ENCODE data around the gene CIART. TPM values are rescaled to one million over a fixed set of nuclear protein-coding genes. Genes with fewer than 3 reads are reported as not detected.
"Not testable (repeated sequence)": the region's sequence is repeated elsewhere in the genome, so short reads cannot be mapped to it uniquely, and the experiment has no call there.

CIART gene, protein sequence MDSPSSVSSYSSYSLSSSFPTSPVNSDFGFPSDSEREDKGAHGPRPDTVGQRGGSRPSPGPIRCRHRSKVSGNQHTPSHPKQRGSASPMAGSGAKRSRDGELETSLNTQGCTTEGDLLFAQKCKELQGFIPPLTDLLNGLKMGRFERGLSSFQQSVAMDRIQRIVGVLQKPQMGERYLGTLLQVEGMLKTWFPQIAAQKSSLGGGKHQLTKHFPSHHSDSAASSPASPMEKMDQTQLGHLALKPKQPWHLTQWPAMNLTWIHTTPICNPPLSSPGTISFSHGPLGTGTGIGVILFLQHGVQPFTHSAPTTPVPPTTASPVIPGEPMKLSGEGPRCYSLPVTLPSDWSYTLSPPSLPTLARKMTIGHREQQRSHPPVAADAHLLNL
- 1.9 and 2.7 TPM in 2 replicates for total RNA-seq
- long read RNA-seq, partial matches to known transcripts, result 0 of 2 reads
- long read RNA-seq, other reads (novel, unspliced or antisense), result 2 of 2 reads

DNA sequence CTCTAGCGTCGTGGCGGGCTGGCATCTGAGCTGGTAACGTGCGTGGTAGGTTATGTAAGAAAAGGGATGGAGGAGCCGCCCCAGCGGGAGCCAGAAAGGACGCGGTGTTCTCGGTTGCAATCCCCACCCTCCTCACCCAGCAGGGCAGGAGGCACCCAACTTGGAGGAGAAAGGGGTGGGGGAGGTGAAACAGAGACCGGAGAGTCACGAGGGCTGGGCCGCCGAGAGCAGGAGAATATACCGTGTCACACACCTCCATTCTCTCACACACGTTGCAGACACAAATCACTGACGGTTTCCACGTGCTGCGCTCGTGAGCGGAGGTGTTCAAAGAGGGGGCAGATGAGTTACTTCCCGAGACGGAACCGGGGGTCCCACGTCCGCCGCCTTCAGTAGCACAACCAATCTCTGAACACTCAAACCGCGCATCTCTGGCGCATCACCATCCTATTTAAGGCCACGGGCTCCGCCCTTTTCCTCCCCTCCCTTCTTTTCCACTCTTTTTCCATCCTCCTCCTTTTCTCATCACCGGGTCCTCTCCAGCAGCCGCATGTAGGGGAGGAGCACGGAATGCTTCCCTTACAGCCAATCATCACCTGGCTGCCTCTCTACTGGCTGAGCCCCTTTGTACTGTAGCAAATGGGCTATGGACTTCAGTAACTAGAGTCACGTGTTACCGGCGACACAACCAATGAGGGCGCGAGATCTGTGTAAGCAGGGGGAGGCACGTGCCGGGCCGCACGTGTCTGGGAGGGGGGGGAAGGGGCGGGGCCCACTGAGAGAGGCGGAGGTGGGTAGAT, at the start of gene CIART:
CIART (plus strand) TSS at position 797 of the 800 bp plus-strand sequence. CDS start 714 bp downstream, outside the sequence.
- Mint-ChIP-seq H3K9me3 (ENCODE audit: low read depth) (peaks cover 3% of the 10 kb centered on the region), H3K36me3 (ENCODE audit: insufficient read depth) (no peaks in the 10 kb centered on the region), H3K27me3 (peaks cover 41% of the 10 kb centered on the region), H3K4me3 (ENCODE audit: low read depth) (peak within 1 kb of the TSS; percentile 73), H3K4me1 (ENCODE audit: low read depth) (peaks cover 8% of the 10 kb centered on the region), H3K27ac (peak within 1 kb of the TSS; percentile 89)
- TF ChIP-seq, protein P1, sequence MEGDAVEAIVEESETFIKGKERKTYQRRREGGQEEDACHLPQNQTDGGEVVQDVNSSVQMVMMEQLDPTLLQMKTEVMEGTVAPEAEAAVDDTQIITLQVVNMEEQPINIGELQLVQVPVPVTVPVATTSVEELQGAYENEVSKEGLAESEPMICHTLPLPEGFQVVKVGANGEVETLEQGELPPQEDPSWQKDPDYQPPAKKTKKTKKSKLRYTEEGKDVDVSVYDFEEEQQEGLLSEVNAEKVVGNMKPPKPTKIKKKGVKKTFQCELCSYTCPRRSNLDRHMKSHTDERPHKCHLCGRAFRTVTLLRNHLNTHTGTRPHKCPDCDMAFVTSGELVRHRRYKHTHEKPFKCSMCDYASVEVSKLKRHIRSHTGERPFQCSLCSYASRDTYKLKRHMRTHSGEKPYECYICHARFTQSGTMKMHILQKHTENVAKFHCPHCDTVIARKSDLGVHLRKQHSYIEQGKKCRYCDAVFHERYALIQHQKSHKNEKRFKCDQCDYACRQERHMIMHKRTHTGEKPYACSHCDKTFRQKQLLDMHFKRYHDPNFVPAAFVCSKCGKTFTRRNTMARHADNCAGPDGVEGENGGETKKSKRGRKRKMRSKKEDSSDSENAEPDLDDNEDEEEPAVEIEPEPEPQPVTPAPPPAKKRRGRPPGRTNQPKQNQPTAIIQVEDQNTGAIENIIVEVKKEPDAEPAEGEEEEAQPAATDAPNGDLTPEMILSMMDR (IDR thresholded peaks at IDR 0.05; ENCODE audit: unreplicated experiment), result no peak
- peak; percentile 43 for DNase-seq (ENCODE audit: low spot score, unreplicated experiment)

DNA sequence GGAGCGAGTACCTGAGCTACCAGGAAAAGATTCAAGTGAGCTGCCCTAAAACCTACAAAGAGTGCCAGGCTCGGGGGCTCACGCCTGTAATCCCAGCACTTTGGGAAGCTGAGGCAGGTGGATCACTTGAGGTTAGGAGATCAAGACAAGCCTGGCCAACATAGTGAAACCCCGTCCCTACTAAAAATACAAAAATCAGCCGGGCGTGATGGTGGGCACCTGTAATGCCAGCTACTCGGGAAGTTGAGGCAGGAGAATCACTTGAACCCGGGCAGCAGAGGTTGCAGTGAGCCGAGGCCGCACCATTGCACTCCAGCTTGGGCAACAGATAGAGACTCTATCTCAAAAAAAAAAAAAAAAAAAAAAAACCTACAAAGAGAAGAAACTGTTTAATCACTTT, 49.4 kb upstream of the CIART start:
- Mint-ChIP-seq H3K4me1 (ENCODE audit: low read depth) (peaks cover 19% of the 10 kb centered on the region), H3K4me3 (ENCODE audit: low read depth) (peak overlapping the region; percentile 14), H3K27ac (peak overlapping the region; percentile 91)
- not testable (repeated sequence) for H3K9me3 Mint-ChIP-seq (ENCODE audit: low read depth); H3K27me3 Mint-ChIP-seq; DNase-seq (ENCODE audit: low spot score, unreplicated experiment); H3K36me3 Mint-ChIP-seq (ENCODE audit: insufficient read depth)

GRCh38 chr1:150233359-150234308, 48.7 kb upstream of the CIART start:
- Mint-ChIP-seq H3K27ac (peak overlapping the region; percentile 91), H3K9me3 (ENCODE audit: low read depth) (no peaks in the 10 kb centered on the region), H3K36me3 (ENCODE audit: insufficient read depth) (peaks cover 8% of the 10 kb centered on the region), H3K27me3 (no peaks in the 10 kb centered on the region), H3K4me3 (ENCODE audit: low read depth) (no peak overlapping the region), H3K4me1 (ENCODE audit: low read depth) (peaks cover 19% of the 10 kb centered on the region)
- TF ChIP-seq, protein P1 (IDR thresholded peaks at IDR 0.05; ENCODE audit: unreplicated experiment), result no peak
- peak; percentile 21 for DNase-seq (ENCODE audit: low spot score, unreplicated experiment)

DNA sequence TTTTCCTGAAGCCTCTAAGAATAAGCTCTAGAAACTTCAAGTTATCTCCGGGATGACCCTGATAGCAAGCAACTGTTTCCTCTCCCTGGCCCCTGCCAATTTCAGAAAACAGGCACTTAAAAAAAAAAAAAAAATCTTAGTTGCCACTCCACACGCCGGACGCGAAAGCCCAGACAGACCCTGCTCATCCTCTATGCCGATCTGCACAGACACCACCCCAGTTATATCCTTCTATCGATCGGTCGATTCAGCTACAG, 48.1 kb upstream of the CIART start:
- Mint-ChIP-seq H3K27ac (peak overlapping the region; percentile 91), H3K4me3 (ENCODE audit: low read depth) (no peak overlapping the region), H3K27me3 (no peaks in the 10 kb centered on the region), H3K36me3 (ENCODE audit: insufficient read depth) (peaks cover 5% of the 10 kb centered on the region), H3K9me3 (ENCODE audit: low read depth) (no peaks in the 10 kb centered on the region), H3K4me1 (ENCODE audit: low read depth) (peaks cover 19% of the 10 kb centered on the region)
- DNase-seq (ENCODE audit: low spot score, unreplicated experiment), result no peak
- TF ChIP-seq, protein P1 (IDR thresholded peaks at IDR 0.05; ENCODE audit: unreplicated experiment), result no peak

DNA sequence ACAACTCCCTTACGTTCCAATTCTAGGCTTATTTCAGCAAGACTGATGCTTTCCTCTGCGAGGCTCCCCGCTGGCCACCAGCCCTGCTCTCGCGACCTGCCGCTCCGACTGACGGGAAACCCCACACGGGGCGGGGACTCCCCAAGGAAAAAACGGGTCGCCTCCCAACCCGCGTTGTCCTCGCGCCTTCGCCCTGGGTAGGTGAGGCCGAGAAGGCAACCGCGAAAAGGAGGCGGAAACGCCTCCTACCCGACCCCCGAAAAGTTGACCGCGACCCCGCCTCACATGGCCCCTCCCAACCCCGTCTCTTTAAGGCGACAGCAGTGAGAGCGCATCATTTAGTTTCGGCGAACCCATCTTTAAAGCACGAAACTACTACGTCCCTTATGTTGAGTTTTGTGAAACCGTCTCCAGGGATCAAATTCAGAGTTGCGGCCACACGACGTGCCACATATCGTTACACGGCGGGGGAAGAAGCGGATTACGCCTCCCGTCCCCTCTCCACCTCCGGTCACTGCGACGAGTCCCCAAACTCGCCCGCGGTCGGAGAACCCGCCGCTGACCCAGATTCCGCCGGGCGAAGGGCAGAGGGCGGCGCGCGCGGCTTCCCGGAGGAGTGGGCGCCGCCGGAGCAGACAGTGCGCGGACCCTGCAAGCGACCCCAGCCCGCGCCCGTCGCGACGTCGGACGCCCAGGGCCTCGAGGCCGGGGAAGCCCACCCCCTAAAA, 47.6 kb upstream of the CIART start:
- peak; percentile 41 for DNase-seq (ENCODE audit: low spot score, unreplicated experiment)

More for the DNA sequence above, 47.6 kb upstream of the CIART start:
- H3K27ac Mint-ChIP-seq, result peak overlapping the region; percentile 91
- TF ChIP-seq, protein P1 (IDR thresholded peaks at IDR 0.05; ENCODE audit: unreplicated experiment), result no peak
- no peaks in the 10 kb centered on the region for H3K27me3 Mint-ChIP-seq
- no peak overlapping the region for H3K4me3 Mint-ChIP-seq (ENCODE audit: low read depth)
- H3K4me1 Mint-ChIP-seq (ENCODE audit: low read depth), result peaks cover 19% of the 10 kb centered on the region
- H3K36me3 Mint-ChIP-seq (ENCODE audit: insufficient read depth), result peaks cover 5% of the 10 kb centered on the region
- H3K9me3 Mint-ChIP-seq (ENCODE audit: low read depth), result no peaks in the 10 kb centered on the region

Data from progenitor cell of endocrine pancreas (in vitro differentiated cells).